ENCODE measurements around the gene DCTD.

DNA sequence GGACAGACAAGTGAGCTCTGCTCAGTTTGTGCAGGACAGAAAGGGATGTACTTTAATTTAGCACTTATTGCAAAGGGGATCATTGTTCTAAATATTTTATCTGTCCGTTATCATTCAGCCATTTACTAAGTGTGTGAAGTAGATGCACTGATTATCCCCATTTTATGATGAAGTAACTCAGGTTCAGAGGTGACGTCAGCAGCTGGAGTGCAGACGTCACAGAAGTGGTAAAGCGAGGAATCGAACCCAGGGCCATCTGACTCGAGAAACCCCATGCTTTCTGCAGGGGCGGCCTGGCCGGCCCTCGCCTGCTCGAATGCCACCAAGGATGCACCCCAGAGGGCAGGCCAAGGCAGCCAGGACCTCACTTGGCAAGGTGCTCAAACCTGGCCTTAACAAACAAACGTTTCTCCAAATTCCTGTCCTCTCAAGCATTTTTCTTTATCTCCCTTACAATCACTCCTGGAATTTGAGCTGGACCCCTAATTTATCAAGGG lies 75.0 kb downstream of the DCTD start:
- TF ChIP-seq, protein P1, sequence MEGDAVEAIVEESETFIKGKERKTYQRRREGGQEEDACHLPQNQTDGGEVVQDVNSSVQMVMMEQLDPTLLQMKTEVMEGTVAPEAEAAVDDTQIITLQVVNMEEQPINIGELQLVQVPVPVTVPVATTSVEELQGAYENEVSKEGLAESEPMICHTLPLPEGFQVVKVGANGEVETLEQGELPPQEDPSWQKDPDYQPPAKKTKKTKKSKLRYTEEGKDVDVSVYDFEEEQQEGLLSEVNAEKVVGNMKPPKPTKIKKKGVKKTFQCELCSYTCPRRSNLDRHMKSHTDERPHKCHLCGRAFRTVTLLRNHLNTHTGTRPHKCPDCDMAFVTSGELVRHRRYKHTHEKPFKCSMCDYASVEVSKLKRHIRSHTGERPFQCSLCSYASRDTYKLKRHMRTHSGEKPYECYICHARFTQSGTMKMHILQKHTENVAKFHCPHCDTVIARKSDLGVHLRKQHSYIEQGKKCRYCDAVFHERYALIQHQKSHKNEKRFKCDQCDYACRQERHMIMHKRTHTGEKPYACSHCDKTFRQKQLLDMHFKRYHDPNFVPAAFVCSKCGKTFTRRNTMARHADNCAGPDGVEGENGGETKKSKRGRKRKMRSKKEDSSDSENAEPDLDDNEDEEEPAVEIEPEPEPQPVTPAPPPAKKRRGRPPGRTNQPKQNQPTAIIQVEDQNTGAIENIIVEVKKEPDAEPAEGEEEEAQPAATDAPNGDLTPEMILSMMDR (IDR thresholded peaks at IDR 0.05; ENCODE audit: low read length), result no peak
- no peak for TF ChIP-seq EZH2phosphoT487 (IDR thresholded peaks at IDR 0.05; ENCODE audit: low read length)
- TF ChIP-seq EZH2 (optimal IDR thresholded peaks at IDR 0.05; ENCODE audit: low read depth, low read length), result no peak

Measured in MM.1S (cell line).